Neural crest cell (in vitro differentiated cells): ENCODE measurements around the gene MSGN1. TPM values are rescaled to one million over a fixed set of nuclear protein-coding genes. Genes with fewer than 3 reads are reported as not detected.

Experiments
- DNase-seq: peaks from one replicate; pipeline ENCODE4 v3.0.0; 2021; ENCODE audit warnings: low read depth, mixed read lengths, low spot score
- H3K27ac Mint-ChIP-seq: one replicate; pipeline ENCODE4 v1.8.0; 2021; ENCODE audit warnings: mild to moderate bottlenecking, mixed read lengths; ENCODE audit not compliant: unreplicated experiment
- H3K27me3 Mint-ChIP-seq: 2 replicates; pipeline ENCODE4 v1.8.0; 2021; ENCODE audit warnings: low read depth, mild to moderate bottlenecking, mixed read lengths
- H3K36me3 Mint-ChIP-seq: 2 replicates; pipeline ENCODE4 v1.8.0; 2021; ENCODE audit warnings: low read depth, mild to moderate bottlenecking, mixed read lengths
- H3K4me1 Mint-ChIP-seq: 2 replicates; pipeline ENCODE4 v1.8.0; 2021; ENCODE audit warnings: mixed read lengths
- H3K4me3 Mint-ChIP-seq: one replicate; pipeline ENCODE4 v1.8.0; 2021; ENCODE audit warnings: mild to moderate bottlenecking, mixed read lengths
- H3K9me3 Mint-ChIP-seq: 2 replicates; pipeline ENCODE4 v1.8.0; 2021; ENCODE audit warnings: mixed read lengths
- long read RNA-seq: library from polyadenylated mRNA; unstranded; transcript quantifications from one replicate; pipeline ENCODE4 v2.0.0, GENCODE V29; 2020
- total RNA-seq: library from RNA; stranded (reverse); gene quantifications from 2 replicates; pipeline ENCODE4 v1.2.1, GENCODE V29; 2021
- TF ChIP-seq, protein P1 (sequence below): fragments of 200-600 bp; sonication (generic); conservative IDR thresholded peaks from 2 replicates; pipeline ENCODE4 v1.5.0; 2021; ENCODE audit warnings: antibody characterized with exemption, mild to moderate bottlenecking

The MSGN1 gene
- total RNA-seq, result not detected in 2 replicates
- long read RNA-seq, result 0 reads

DNA sequence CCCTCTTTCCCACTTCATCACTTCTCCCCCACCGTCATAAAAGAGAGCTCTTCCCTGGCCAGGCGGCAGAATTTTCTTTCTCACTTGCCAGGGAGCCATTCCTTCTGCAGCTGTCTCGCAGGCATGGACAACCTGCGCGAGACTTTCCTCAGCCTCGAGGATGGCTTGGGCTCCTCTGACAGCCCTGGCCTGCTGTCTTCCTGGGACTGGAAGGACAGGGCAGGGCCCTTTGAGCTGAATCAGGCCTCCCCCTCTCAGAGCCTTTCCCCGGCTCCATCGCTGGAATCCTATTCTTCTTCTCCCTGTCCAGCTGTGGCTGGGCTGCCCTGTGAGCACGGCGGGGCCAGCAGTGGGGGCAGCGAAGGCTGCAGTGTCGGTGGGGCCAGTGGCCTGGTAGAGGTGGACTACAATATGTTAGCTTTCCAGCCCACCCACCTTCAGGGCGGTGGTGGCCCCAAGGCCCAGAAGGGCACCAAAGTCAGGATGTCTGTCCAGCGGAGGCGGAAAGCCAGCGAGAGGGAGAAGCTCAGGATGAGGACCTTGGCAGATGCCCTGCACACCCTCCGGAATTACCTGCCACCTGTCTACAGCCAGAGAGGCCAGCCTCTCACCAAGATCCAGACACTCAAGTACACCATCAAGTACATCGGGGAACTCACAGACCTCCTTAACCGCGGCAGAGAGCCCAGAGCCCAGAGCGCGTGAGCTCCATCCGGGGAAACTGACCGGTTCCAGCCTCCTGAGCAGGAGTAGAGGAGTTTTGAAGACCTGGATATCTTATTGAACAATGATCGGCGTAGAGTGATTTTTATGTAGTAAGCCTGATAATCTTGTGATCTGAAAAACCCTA is at the start of gene MSGN1:
MSGN1 (plus strand) TSS at position 65 of the 850 bp plus-strand sequence; CDS start at position 124, 59 bp downstream.
- no peaks in the 10 kb centered on the region for H3K36me3 Mint-ChIP-seq
- peaks cover 5% of the 10 kb centered on the region for H3K4me1 Mint-ChIP-seq
- no peak for DNase-seq
- H3K27me3 Mint-ChIP-seq, result no peaks in the 10 kb centered on the region
- H3K4me3 Mint-ChIP-seq, result no peak within 1 kb of the TSS
- no peak within 1 kb of the TSS for H3K27ac Mint-ChIP-seq
- no peaks in the 10 kb centered on the region for H3K9me3 Mint-ChIP-seq
- TF ChIP-seq, protein P1, sequence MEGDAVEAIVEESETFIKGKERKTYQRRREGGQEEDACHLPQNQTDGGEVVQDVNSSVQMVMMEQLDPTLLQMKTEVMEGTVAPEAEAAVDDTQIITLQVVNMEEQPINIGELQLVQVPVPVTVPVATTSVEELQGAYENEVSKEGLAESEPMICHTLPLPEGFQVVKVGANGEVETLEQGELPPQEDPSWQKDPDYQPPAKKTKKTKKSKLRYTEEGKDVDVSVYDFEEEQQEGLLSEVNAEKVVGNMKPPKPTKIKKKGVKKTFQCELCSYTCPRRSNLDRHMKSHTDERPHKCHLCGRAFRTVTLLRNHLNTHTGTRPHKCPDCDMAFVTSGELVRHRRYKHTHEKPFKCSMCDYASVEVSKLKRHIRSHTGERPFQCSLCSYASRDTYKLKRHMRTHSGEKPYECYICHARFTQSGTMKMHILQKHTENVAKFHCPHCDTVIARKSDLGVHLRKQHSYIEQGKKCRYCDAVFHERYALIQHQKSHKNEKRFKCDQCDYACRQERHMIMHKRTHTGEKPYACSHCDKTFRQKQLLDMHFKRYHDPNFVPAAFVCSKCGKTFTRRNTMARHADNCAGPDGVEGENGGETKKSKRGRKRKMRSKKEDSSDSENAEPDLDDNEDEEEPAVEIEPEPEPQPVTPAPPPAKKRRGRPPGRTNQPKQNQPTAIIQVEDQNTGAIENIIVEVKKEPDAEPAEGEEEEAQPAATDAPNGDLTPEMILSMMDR, result no peak

DNA sequence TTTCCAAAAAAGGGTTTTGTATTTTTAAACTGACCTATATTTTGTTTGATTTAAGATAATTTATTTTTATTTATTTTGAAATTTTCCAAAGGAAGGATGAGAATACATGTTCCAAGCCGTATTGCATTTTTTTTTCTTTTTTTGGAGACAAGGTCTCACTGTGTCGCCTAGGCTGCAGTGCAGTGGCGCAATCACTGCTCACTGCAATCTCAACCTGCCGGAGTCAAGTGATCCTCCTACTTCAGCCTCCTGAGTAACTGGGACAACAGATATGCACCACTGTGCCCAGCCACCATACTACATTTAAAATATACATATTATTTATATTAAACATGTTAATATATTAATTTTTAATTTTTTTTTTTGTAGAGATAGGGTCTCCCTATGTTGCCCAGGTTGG is 47.4 kb upstream of the MSGN1 start:
- Mint-ChIP-seq H3K27ac (no peak overlapping the region), H3K9me3 (no peaks in the 10 kb centered on the region), H3K4me1 (no peaks in the 10 kb centered on the region), H3K4me3 (no peak overlapping the region), H3K36me3 (peaks cover 2% of the 10 kb centered on the region), H3K27me3 (no peaks in the 10 kb centered on the region)
- DNase-seq, result no peak
- TF ChIP-seq, protein P1, result no peak

GRCh38 chr2:17771956-17772355 is 44.3 kb upstream of the MSGN1 start:
- no peaks in the 10 kb centered on the region for H3K4me1 Mint-ChIP-seq
- DNase-seq, result no peak
- no peaks in the 10 kb centered on the region for H3K9me3 Mint-ChIP-seq
- no peaks in the 10 kb centered on the region for H3K27me3 Mint-ChIP-seq
- H3K4me3 Mint-ChIP-seq, result no peak overlapping the region
- H3K36me3 Mint-ChIP-seq, result peaks cover 5% of the 10 kb centered on the region
- H3K27ac Mint-ChIP-seq, result no peak overlapping the region
- TF ChIP-seq, protein P1, result no peak

GRCh38 chr2:17772532-17772931 is 43.7 kb upstream of the MSGN1 start:
- TF ChIP-seq, protein P1, result no peak

GRCh38 chr2:17780546-17780945 is 35.7 kb upstream of the MSGN1 start:
- Mint-ChIP-seq H3K4me1 (peaks cover 6% of the 10 kb centered on the region), H3K27me3 (no peaks in the 10 kb centered on the region), H3K27ac (no peak overlapping the region), H3K36me3 (peaks cover 23% of the 10 kb centered on the region), H3K4me3 (no peak overlapping the region), H3K9me3 (no peaks in the 10 kb centered on the region)
- TF ChIP-seq, protein P1, result no peak
- no peak for DNase-seq

More at GRCh38 chr2:17772532-17772931, 43.7 kb upstream of the MSGN1 start:
- peaks cover 5% of the 10 kb centered on the region for H3K36me3 Mint-ChIP-seq
- no peak overlapping the region for H3K4me3 Mint-ChIP-seq
- H3K4me1 Mint-ChIP-seq, result no peaks in the 10 kb centered on the region
- H3K27me3 Mint-ChIP-seq, result no peaks in the 10 kb centered on the region
- DNase-seq, result no peak
- no peaks in the 10 kb centered on the region for H3K9me3 Mint-ChIP-seq
- H3K27ac Mint-ChIP-seq, result no peak overlapping the region
